Activated T-cell treated with anti-CD3 and anti-CD28 coated beads, Interleukin-2, amount 50 U/mL, for 4 hours (primary cell): Measurements from ENCODE around the gene ARHGAP9. TPM values are rescaled to one million over a fixed set of nuclear protein-coding genes. Genes with fewer than 3 reads are reported as not detected.
A peak's percentile ranks its signal among the peaks of the same experiment; 100 is the strongest.

Source experiments
- ATAC-seq, 2 donors: fragments of 200-7000 bp; cut with Tn5 transposase; one replicate each; pipeline ENCODE4 v1.10.0; 2021
- DNase-seq: peaks from one replicate; pipeline ENCODE4 v3.0.0-alpha.2; 2020
- H3K27me3 Mint-ChIP-seq: one replicate; pipeline ENCODE4 v1.8.0; 2021; ENCODE audit warnings: low read depth, mixed read lengths
- H3K36me3 Mint-ChIP-seq: one replicate; pipeline ENCODE4 v1.8.0; 2022; ENCODE audit warnings: mixed read lengths; ENCODE audit not compliant: insufficient read depth
- H3K4me1 Mint-ChIP-seq: one replicate; pipeline ENCODE4 v1.8.0; 2021; ENCODE audit warnings: low read depth, mixed read lengths
- H3K4me3 Mint-ChIP-seq: one replicate; pipeline ENCODE4 v1.8.0; 2021; ENCODE audit warnings: mild to moderate bottlenecking, moderate library complexity, mixed read lengths
- H3K9me3 Mint-ChIP-seq: one replicate; pipeline ENCODE4 v1.8.0; 2021; ENCODE audit warnings: mixed read lengths
- total RNA-seq, 3 donors: library from RNA; stranded (reverse); gene quantifications; one replicate each; pipeline ENCODE4 v1.2.1, GENCODE V29; 2021

Gene ARHGAP9
- total RNA-seq, 3 donors from 2014 or later: 54.5 to 64.6 (median 57.7) TPM

GRCh38 chr12:57465030-57465746 is 14.5 kb downstream of the ARHGAP9 start:
- DNase-seq (no peak), ATAC-seq (no peak)
- H3K9me3 Mint-ChIP-seq: no peaks in the 10 kb centered on the region
- H3K27me3 Mint-ChIP-seq: peaks cover 10% of the 10 kb centered on the region
- H3K4me1 Mint-ChIP-seq: peaks cover 32% of the 10 kb centered on the region
- H3K4me3 Mint-ChIP-seq: no peak overlapping the region
- peaks cover 15% of the 10 kb centered on the region for H3K36me3 Mint-ChIP-seq

- no peak overlapping the region for H3K4me3 Mint-ChIP-seq
- no peaks in the 10 kb centered on the region for H3K9me3 Mint-ChIP-seq
- ATAC-seq (no peak), DNase-seq (no peak)
- H3K4me1 Mint-ChIP-seq: peaks cover 33% of the 10 kb centered on the region
- peaks cover 15% of the 10 kb centered on the region for H3K36me3 Mint-ChIP-seq
- H3K27me3 Mint-ChIP-seq: peaks cover 10% of the 10 kb centered on the region
Observed at GRCh38 chr12:57464569-57464968, 15.1 kb downstream of the ARHGAP9 start.

GRCh38 chr12:57462912-57463253 is 16.8 kb downstream of the ARHGAP9 start:
- H3K36me3 Mint-ChIP-seq: peaks cover 5% of the 10 kb centered on the region
- DNase-seq: no peak
- peak overlapping the region; percentile 84 for H3K4me3 Mint-ChIP-seq
- H3K9me3 Mint-ChIP-seq: no peaks in the 10 kb centered on the region
- peaks cover 41% of the 10 kb centered on the region for H3K4me1 Mint-ChIP-seq
- H3K27me3 Mint-ChIP-seq: peaks cover 10% of the 10 kb centered on the region
- no peak for ATAC-seq

- no peaks in the 10 kb centered on the region for H3K36me3 Mint-ChIP-seq
- H3K27me3 Mint-ChIP-seq: peaks cover 10% of the 10 kb centered on the region
- no peaks in the 10 kb centered on the region for H3K9me3 Mint-ChIP-seq
- peak overlapping the region; percentile 84 for H3K4me3 Mint-ChIP-seq
- H3K4me1 Mint-ChIP-seq: peaks cover 41% of the 10 kb centered on the region
- ATAC-seq (peak; percentile 77 to 82), DNase-seq (peak; percentile 87)
Observed at GRCh38 chr12:57462251-57462911, 17.3 kb downstream of the ARHGAP9 start.

DNA sequence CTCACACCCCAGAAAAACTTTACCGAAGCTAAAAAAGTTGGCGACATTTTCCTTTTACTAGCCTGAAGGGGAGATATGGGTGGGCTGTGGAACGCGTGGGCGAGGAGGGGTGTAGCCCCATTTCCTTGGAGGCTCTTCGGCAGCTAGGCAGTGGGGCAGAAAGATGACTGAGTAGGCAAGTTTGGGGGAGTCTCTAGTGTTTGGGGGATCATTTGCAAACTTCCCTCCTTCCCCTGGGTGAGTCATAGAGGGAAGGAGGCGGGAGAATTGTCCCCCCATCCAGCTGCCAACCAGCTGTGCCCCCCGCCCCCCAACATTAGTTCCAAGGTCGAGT is 17.8 kb downstream of the ARHGAP9 start:
- Mint-ChIP-seq H3K4me1 (peaks cover 41% of the 10 kb centered on the region), H3K4me3 (peak overlapping the region; percentile 84), H3K9me3 (no peaks in the 10 kb centered on the region), H3K27me3 (peaks cover 10% of the 10 kb centered on the region), H3K36me3 (no peaks in the 10 kb centered on the region)
- DNase-seq (no peak), ATAC-seq (no peak)

DNA sequence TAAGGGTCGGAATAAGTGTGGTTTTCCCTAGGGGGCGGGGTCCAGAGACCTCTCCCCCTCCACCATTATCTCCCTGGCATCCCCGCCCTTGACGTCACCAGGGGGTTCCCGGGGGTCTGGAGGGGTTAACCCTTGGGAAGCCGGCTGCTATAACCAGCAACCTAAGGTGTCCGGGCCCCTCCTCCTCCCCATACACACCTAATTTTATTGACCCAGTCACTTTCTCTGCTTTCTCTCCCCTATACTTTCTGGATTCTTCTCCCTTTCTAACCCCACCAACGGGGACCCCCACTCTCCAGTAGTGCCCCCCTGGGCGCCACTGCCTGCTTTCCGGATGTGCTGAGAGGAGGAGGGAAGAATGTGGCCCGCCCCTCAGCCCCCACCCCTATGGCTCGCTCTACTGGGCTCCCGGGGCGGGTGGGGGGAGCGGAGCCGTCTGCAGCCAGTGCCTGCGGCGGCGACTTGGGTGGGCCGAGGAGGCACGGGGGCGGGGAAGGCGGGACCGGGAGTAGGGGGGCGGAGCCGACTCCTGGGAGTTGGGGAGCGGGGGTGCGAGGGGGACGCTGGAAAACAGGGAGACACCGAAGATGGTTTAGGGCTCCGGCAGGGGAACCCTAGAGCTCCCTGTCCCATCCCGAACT is 18.3 kb downstream of the ARHGAP9 start:
- Mint-ChIP-seq H3K4me3 (peak overlapping the region; percentile 84), H3K9me3 (no peaks in the 10 kb centered on the region), H3K4me1 (peaks cover 41% of the 10 kb centered on the region), H3K27me3 (peaks cover 10% of the 10 kb centered on the region), H3K36me3 (no peaks in the 10 kb centered on the region)
- ATAC-seq (no peak), DNase-seq (no peak)

- peaks cover 10% of the 10 kb centered on the region for H3K27me3 Mint-ChIP-seq
- H3K36me3 Mint-ChIP-seq: no peaks in the 10 kb centered on the region
- H3K9me3 Mint-ChIP-seq: no peaks in the 10 kb centered on the region
- peak overlapping the region; percentile 84 for H3K4me3 Mint-ChIP-seq
- H3K4me1 Mint-ChIP-seq: peaks cover 44% of the 10 kb centered on the region
- ATAC-seq (no peak), DNase-seq (no peak)
Observed at GRCh38 chr12:57460841-57461275, 18.8 kb downstream of the ARHGAP9 start.

GRCh38 chr12:57460468-57460784 is 19.2 kb downstream of the ARHGAP9 start:
- H3K9me3 Mint-ChIP-seq: no peaks in the 10 kb centered on the region
- H3K4me3 Mint-ChIP-seq: peak overlapping the region; percentile 79
- peaks cover 10% of the 10 kb centered on the region for H3K27me3 Mint-ChIP-seq
- no peaks in the 10 kb centered on the region for H3K36me3 Mint-ChIP-seq
- H3K4me1 Mint-ChIP-seq: peaks cover 44% of the 10 kb centered on the region
- ATAC-seq (no peak), DNase-seq (no peak)

- Mint-ChIP-seq H3K9me3 (no peaks in the 10 kb centered on the region), H3K4me3 (peak within 1 kb of the TSS; percentile 93), H3K36me3 (no peaks in the 10 kb centered on the region), H3K27me3 (peaks cover 10% of the 10 kb centered on the region), H3K4me1 (peaks cover 44% of the 10 kb centered on the region)
- no peak for DNase-seq
- ATAC-seq: no peak
Observed at GRCh38 chr12:57459750-57460467, 19.8 kb downstream of the ARHGAP9 start, which contains the start of gene GLI1. Gene GLI1, plus strand, starts transcription at chr12:57459785. Its CDS starts 3,907 bp downstream, at chr12:57463692.

- Mint-ChIP-seq H3K4me3 (peak overlapping the region; percentile 93), H3K36me3 (no peaks in the 10 kb centered on the region), H3K27me3 (peaks cover 10% of the 10 kb centered on the region), H3K9me3 (no peaks in the 10 kb centered on the region), H3K4me1 (peaks cover 42% of the 10 kb centered on the region)
- DNase-seq (peak; percentile 91), ATAC-seq (peak; percentile 71 to 77)
Observed at GRCh38 chr12:57459055-57459749, 20.5 kb downstream of the ARHGAP9 start.

- peaks cover 38% of the 10 kb centered on the region for H3K4me1 Mint-ChIP-seq
- no peaks in the 10 kb centered on the region for H3K9me3 Mint-ChIP-seq
- ATAC-seq (no peak), DNase-seq (no peak)
- H3K36me3 Mint-ChIP-seq: no peaks in the 10 kb centered on the region
- H3K4me3 Mint-ChIP-seq: peak overlapping the region; percentile 93
- H3K27me3 Mint-ChIP-seq: peaks cover 10% of the 10 kb centered on the region
Observed at GRCh38 chr12:57458665-57459054, 21.0 kb downstream of the ARHGAP9 start.

DNA sequence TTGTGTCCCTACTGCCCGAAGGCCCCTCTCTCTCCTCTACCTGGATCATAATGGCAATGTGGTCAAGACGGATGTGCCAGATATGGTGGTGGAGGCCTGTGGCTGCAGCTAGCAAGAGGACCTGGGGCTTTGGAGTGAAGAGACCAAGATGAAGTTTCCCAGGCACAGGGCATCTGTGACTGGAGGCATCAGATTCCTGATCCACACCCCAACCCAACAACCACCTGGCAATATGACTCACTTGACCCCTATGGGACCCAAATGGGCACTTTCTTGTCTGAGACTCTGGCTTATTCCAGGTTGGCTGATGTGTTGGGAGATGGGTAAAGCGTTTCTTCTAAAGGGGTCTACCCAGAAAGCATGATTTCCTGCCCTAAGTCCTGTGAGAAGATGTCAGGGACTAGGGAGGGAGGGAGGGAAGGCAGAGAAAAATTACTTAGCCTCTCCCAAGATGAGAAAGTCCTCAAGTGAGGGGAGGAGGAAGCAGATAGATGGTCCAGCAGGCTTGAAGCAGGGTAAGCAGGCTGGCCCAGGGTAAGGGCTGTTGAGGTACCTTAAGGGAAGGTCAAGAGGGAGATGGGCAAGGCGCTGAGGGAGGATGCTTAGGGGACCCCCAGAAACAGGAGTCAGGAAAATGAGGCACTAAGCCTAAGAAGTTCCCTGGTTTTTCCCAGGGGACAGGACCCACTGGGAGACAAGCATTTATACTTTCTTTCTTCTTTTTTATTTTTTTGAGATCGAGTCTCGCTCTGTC is 22.8 kb downstream of the ARHGAP9 start:
- Mint-ChIP-seq H3K36me3 (no peaks in the 10 kb centered on the region), H3K9me3 (no peaks in the 10 kb centered on the region), H3K27me3 (peaks cover 16% of the 10 kb centered on the region), H3K4me1 (peaks cover 28% of the 10 kb centered on the region), H3K4me3 (no peak overlapping the region)
- ATAC-seq (no peak), DNase-seq (no peak)

GRCh38 chr12:57456145-57456700 is 23.4 kb downstream of the ARHGAP9 start:
- Mint-ChIP-seq H3K36me3 (no peaks in the 10 kb centered on the region), H3K9me3 (no peaks in the 10 kb centered on the region), H3K4me1 (peaks cover 24% of the 10 kb centered on the region), H3K27me3 (peaks cover 13% of the 10 kb centered on the region), H3K4me3 (peak overlapping the region; percentile 68)
- no peak for DNase-seq
- peak; percentile 27 to 31 for ATAC-seq
